ENCODE data around the gene CFAP54.
A peak's percentile ranks its signal among the peaks of the same experiment; 100 is the strongest.

CFAP54 gene

DNA sequence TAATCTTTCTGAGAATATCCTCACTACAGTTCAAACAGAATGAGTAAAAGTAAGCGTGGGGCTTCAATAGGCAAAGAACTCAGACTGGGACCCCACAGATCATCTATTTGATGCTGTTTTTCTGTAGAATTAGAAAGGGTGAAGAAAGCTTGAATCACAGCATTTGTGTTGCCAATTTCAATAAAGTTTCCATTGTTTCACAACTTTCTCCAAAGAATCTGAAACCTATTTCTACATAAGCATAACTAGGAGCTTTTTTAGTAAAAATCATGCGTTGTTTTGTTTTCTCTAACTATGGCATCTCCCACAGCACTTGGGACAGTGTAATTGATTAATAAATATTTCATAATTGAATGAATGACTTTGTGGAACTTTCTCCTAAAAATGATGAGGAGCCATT lies 401.0 kb downstream of the CFAP54 start:
- DNase-seq (ENCODE audit: low spot score), result no peak

DNA sequence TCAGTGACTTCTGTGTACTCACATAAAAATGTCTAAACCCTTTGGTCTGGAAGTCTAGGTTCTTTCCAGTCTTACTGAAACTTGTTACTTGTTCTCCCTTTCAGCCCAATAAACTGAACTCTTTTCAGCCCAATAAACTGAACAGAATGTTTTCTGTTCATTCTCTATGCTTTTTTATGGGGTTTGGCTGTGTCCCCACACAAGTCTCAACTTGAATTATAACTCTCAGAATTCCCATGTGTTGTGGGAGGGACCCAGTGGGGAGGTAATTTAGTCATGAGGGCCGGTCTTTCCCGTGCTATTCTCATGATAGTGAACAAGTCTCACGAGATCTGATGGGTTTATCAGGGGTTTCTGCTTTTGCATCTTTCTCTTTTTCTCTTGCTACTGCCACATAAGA lies 402.7 kb downstream of the CFAP54 start:
- DNase-seq (ENCODE audit: low spot score), result no peak

DNA sequence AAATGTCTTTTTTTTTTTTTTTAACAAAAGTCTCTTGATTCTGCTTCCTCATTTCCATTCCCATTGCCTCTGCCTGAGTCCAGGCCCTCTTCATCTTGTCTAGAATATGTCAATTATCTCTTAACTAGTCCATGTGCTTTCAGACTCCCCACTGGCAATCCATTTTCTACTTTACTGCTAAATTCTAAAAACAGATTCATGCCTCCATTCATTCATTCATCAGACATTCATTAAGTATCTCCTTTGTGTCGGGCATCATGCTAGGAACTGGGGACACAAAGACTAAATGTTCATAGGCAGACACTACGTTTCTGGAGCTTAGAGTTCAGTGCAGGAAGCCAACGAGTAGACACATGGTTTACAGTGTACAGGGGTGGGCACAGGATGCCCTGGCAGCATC lies 408.0 kb downstream of the CFAP54 start:
- DNase-seq (ENCODE audit: low spot score), result no peak

DNA sequence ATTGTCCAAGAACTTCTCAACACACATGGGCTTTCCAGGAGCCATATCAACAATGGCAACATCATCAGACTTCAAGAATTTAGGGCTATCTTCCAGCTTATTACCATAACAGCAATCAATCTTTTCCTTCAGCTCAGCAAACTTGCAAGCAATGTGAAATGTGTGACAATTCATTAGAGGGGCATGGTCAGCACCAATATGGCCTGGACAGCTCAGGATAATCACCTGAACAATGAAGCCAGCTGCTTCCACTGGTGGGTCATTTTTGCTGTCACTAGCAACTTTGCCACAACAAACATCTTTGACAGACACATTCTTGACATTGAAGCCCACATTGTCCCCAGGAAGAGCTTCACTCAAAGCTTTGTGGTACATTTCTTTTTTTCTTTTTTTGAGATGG lies 411.8 kb downstream of the CFAP54 start:
- no peak for DNase-seq (ENCODE audit: low spot score)

DNA sequence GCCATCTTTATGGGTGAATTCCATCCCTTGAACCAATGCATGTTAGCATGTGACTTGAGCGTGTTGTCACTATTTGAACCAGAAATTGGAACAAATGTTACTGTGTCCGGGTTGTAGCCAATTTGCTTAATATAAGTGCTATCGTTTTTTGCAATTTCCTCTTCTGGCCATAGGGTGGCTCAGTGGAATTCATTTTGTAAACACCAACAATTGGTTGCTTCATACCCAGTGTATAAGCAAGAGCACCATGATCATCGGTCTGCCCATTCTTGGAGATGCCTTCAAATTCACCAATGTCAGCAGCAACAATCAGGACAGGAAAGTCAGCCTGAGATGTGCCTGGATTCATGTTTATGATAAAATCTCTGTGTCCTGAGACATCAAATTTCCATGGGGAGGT lies 412.7 kb downstream of the CFAP54 start:
- no peak for DNase-seq (ENCODE audit: low spot score)

DNA sequence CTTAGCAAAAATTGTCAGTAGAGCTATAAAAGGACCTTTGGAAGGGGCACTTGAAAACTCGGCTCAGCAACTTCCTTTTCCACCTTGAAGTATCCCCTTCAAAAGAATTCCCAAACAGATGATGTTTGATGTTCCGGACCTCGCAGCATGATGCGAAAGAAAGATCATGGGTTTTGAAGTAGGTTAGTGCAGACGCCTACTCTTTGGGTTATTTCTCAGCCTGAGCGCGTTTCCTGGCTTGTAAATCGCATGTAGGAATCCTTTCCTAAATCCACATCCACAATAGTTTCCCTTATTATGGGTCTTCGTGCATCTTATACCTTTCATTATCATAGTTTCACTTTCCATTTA lies 417.1 kb downstream of the CFAP54 start:
- DNase-seq (ENCODE audit: low spot score), result no peak

DNA sequence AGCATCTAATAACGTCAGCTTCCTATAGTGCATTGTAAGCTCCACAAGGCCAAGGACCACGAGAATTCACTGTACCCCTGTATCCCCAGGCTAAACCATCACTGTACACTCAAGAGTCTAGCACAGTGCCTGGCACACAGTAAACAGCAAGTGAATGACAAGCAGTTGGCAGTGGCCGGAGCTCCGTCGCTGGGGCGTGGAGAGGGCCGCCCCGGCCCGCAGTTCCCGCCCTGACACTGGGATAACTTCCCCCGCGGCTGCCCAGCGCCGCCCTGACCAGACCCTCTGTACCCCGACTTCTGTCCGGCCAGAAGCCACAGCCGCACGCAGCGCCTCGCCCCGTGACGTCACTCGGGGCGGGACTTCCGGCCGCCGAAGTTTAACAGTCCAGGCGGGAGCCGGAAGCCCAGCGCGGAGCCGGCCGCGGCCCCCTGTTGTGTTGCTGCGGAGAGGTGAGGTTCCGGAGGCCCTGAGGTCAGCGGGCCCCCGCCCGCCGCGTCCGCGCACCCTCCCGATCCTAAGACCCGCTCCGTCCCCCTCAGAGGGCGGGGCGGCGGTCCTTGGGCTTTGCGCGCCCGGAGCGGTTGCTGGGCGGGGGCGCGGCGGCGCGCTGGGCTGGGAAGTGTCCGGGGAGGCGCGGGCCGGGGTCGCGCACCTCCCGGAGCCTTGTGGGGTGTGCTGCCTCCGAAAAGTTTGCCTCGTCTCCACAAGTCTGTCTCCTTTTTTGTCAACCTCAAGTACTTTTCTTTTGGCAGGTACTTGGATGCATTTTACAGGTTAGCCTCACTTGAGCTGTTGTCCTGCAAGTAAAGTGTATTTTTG lies 417.7 kb downstream of the CFAP54 start, which contains the start of gene NEDD1:
NEDD1 (plus strand) TSS at position 409 of the 822 bp plus-strand sequence. CDS start 2,503 bp downstream, outside the sequence.
- DNase-seq (ENCODE audit: low spot score), result peak; percentile 72

DNA sequence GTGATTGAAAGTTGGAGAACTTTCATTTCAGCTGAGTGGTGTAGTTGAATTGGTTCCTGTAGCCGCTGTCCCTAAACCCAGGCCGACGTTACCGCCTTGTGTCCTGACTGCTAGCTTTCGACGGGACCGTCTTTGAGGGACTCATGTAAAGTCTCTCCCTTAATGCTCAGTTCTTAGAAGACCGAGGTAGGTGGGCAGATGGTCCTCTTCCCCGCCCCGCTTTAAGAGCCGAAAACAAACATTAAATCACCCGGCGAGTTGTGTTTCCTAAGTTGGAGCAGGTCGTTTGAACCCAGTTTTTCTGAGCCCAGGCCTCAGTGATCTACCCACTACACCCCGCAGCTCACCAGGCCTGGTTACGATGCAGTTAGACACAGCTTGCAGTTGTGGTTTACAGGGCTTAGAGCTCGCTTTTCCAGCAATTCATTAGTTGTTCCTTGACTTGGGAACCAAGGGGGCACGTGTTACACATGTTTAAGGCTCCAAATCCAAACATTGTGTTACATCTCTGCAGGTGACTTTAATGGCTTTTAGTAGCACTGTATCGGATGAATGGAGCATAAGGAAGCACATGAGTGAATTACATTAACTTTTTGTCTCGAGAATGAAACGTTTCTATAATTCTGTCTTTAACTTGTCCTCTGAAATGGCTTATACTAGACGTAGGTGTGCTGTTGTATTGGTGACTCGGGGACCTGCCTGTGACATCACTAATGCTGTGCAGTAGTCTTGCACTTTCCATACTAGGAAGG lies 418.5 kb downstream of the CFAP54 start:
- peak; percentile 25 for DNase-seq (ENCODE audit: low spot score)

DNA sequence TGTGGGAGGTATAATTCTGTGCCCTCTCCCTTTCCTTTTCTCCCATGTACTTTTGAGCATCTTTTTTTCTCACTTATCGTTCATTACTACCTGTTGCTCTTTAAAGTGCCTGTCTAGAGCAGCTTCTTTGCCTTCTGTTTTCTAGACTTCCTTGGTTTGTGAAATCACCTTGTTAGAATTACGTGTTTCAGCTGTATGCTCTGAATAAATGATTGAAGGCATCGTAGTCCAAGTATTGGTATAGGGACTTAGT lies 419.0 kb downstream of the CFAP54 start:
- DNase-seq (ENCODE audit: low spot score), result no peak

DNA sequence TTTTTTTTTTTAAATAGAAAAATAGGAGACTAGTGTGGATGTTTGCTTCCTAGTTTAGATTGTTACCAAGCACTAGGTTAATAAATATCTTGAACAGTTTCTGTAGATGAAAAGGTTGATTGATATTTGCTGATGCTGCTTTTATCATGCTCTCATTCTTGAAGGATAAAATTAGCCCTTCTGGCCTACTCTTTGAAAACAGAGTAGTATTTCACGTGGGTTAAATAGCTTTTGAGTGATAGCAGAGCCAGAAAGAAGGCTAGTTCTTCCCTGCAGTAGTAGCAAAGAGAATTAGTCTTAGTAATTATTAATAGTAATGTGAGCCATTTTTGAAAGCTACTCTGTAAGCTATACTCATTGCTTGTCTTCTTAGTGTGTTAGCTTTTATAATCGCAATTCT lies 422.9 kb downstream of the CFAP54 start:
- no peak for DNase-seq (ENCODE audit: low spot score)

DNA sequence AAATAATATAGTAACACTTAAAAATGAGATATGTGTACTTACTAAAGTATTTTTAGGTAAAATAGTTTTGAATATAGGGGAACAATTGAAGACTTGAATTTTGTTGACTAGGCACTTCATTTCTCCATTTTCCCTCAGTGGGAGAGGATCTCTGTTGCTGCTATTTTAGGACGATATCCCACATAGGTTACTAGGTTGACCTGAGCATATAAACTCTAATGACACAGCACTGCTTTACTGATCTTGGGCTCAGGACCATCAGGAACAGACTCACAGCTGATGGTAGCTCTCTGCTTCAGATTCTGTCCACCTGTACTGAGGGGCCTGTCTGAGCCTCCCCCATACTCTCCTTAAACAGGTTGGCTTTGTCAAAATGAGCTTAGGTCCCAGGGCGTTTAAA lies 423.6 kb downstream of the CFAP54 start:
- DNase-seq (ENCODE audit: low spot score), result no peak

DNA sequence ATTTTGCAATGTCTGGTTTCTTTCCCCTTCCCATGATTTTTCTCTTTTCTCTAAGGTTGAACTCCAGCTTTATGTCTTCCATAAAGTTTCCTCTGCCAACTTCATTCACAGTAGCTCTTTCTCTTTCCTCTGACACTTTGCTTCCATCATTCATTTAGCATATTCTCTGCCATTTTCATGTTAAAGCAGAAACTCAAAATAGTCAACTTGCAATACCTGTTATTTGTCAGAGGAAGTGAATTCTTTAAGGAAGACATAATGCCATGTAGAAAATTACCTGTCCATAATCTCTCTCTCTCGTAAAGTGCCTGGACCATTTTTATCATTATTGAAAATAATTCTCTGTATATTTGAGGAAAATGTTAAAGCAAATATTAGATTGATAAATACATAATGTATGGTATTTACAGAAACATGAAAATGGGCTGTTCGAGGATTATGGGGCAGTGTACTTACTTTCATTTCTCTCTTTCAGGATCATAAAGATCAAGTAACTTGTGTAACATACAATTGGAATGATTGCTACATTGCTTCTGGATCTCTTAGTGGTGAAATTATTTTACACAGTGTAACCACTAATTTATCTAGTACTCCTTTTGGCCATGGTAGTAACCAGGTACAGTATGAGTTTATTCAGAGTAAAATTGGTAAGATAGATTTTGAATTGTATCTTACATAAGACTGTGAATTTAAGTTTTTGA lies 430.3 kb downstream of the CFAP54 start:
- DNase-seq (ENCODE audit: low spot score), result no peak

Measured in pons (tissue), 1 donor.